Smooth muscle cell (in vitro differentiated cells): Measurements from ENCODE around the gene PDE4C. TPM values are rescaled to one million over a fixed set of nuclear protein-coding genes. Genes with fewer than 3 reads are reported as not detected.

ENCODE experiments used
- DNase-seq: peaks from one replicate; lab custom pipeline; 2025; ENCODE audit not compliant: unreplicated experiment; lab: John Stamatoyannopoulos, UW
- H2AFZ ChIP-seq: fragments of 200-600 bp; sonication (generic); 2 replicates; pipeline ENCODE4 v1.6.0; 2016; ENCODE audit warnings: antibody characterized with exemption, low read depth, mild to moderate bottlenecking
- H3F3A ChIP-seq: fragments of 200-600 bp; sonication (generic); 2 replicates; pipeline ENCODE4 v1.6.0; 2017; ENCODE audit warnings: antibody characterized with exemption, low read depth
- H3K27ac ChIP-seq: fragments of 200-600 bp; sonication (generic); 2 replicates; pipeline ENCODE4 v1.5.1; 2016; ENCODE audit warnings: low read depth, mild to moderate bottlenecking
- H3K27me3 ChIP-seq: fragments of 200-600 bp; sonication (generic); 2 replicates; pipeline ENCODE4 v1.6.1; 2016; ENCODE audit warnings: low read depth, mild to moderate bottlenecking
- H3K36me3 ChIP-seq: fragments of 200-600 bp; sonication (generic); 2 replicates; pipeline ENCODE4 v1.5.1; 2016; ENCODE audit warnings: low read depth
- H3K4me1 ChIP-seq: fragments of 200-600 bp; sonication (generic); 2 replicates; pipeline ENCODE4 v1.5.1; 2016; ENCODE audit warnings: low read depth
- H3K4me2 ChIP-seq: fragments of 200-600 bp; sonication (generic); 2 replicates; pipeline ENCODE4 v1.6.0; 2016; ENCODE audit warnings: mild to moderate bottlenecking
- H3K4me3 ChIP-seq: fragments of 200-600 bp; sonication (generic); 2 replicates; pipeline ENCODE4 v1.5.1; 2016; ENCODE audit warnings: mild to moderate bottlenecking
- H3K79me2 ChIP-seq: fragments of 200-600 bp; sonication (generic); 2 replicates; pipeline ENCODE4 v1.6.0; 2016; ENCODE audit warnings: low read depth, mild to moderate bottlenecking
- H3K9ac ChIP-seq: fragments of 200-600 bp; sonication (generic); 2 replicates; pipeline ENCODE4 v1.6.0; 2016; ENCODE audit warnings: low read depth
- H3K9me3 ChIP-seq: fragments of 200-600 bp; sonication (generic); replicated peaks from 2 replicates; pipeline ENCODE4 v1.5.1; 2016; ENCODE audit warnings: low read depth
- H4K20me1 ChIP-seq: fragments of 200-600 bp; sonication (generic); 2 replicates; pipeline ENCODE4 v1.6.0; 2016; ENCODE audit warnings: low read depth
- WGBS: methylation state at CpG from one replicate; pipeline ENCODE4 v1.1.7; 2016; ENCODE audit warnings: low lambda C conversion rate; 5-methylcytosine and 5-hydroxymethylcytosine counted together
- polyA plus RNA-seq: library from polyadenylated mRNA; unstranded; fragments of >200 nt; fragmentation: Nextera tagmentation; extraction: Ambion mirVana; gene quantifications from 2 replicates; pipeline ENCODE4 v1.2.1, GENCODE V29; 2016
- total RNA-seq: library from RNA; depleted of rRNA; stranded (reverse); fragments of >200 nt; gene quantifications from 2 replicates; pipeline ENCODE4 v1.2.3, GENCODE V29; 2014
- TF ChIP-seq, protein P1 (sequence below): fragments of 200-600 bp; sonication (generic); IDR thresholded peaks from 2 replicates; pipeline ENCODE4 v1.5.1; 2017; ENCODE audit warnings: borderline replicate concordance, mild to moderate bottlenecking, antibody characterized with exemption; ENCODE audit not compliant: insufficient read depth, poor library complexity, severe bottlenecking

Gene PDE4C
- total and polyA plus RNA-seq, 2 experiments from 2014 or later = 1.1 to 1.7 TPM

- TF ChIP-seq, protein P1, sequence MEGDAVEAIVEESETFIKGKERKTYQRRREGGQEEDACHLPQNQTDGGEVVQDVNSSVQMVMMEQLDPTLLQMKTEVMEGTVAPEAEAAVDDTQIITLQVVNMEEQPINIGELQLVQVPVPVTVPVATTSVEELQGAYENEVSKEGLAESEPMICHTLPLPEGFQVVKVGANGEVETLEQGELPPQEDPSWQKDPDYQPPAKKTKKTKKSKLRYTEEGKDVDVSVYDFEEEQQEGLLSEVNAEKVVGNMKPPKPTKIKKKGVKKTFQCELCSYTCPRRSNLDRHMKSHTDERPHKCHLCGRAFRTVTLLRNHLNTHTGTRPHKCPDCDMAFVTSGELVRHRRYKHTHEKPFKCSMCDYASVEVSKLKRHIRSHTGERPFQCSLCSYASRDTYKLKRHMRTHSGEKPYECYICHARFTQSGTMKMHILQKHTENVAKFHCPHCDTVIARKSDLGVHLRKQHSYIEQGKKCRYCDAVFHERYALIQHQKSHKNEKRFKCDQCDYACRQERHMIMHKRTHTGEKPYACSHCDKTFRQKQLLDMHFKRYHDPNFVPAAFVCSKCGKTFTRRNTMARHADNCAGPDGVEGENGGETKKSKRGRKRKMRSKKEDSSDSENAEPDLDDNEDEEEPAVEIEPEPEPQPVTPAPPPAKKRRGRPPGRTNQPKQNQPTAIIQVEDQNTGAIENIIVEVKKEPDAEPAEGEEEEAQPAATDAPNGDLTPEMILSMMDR = no peak
- 95% methylated on average over 4 of the region's 4 CpGs for WGBS
- H3K9me3 ChIP-seq = no peaks in the 10 kb centered on the region
- H3K27me3 ChIP-seq = peaks cover 25% of the 10 kb centered on the region
- no peak overlapping the region for H2AFZ ChIP-seq
- no peak for DNase-seq
- H4K20me1 ChIP-seq = no peaks in the 10 kb centered on the region
- no peak overlapping the region for H3K4me2 ChIP-seq
- H3K27ac ChIP-seq = no peak overlapping the region
- no peak overlapping the region for H3K9ac ChIP-seq
- no peak overlapping the region for H3K4me3 ChIP-seq
- H3K79me2 ChIP-seq = no peaks in the 10 kb centered on the region
- H3K36me3 ChIP-seq = no peaks in the 10 kb centered on the region
- H3F3A ChIP-seq = no peaks in the 10 kb centered on the region
- H3K4me1 ChIP-seq = no peaks in the 10 kb centered on the region
These were observed 26.9 kb upstream of the PDE4C start for GRCh38 chr19:18253130-18253529.

GRCh38 chr19:18252370-18252717, 26.1 kb upstream of the PDE4C start:
- Histone ChIP-seq H3K36me3 (no peaks in the 10 kb centered on the region), H3K9me3 (no peaks in the 10 kb centered on the region), H3K27me3 (peaks cover 25% of the 10 kb centered on the region), H3K4me2 (no peak overlapping the region), H3K27ac (no peak overlapping the region), H3K4me1 (no peaks in the 10 kb centered on the region), H3K79me2 (no peaks in the 10 kb centered on the region), H3F3A (no peaks in the 10 kb centered on the region), H3K9ac (no peak overlapping the region), H4K20me1 (no peaks in the 10 kb centered on the region), H2AFZ (no peak overlapping the region), H3K4me3 (no peak overlapping the region)
- no peak for DNase-seq
- WGBS = 82% methylated on average over 7 of the region's 7 CpGs
- TF ChIP-seq, protein P1 = no peak

- no peaks in the 10 kb centered on the region for H4K20me1 ChIP-seq
- H3K4me1 ChIP-seq = no peaks in the 10 kb centered on the region
- TF ChIP-seq, protein P1 = peak; percentile 99
- H3K9me3 ChIP-seq = no peaks in the 10 kb centered on the region
- no peak overlapping the region for H2AFZ ChIP-seq
- no peaks in the 10 kb centered on the region for H3F3A ChIP-seq
- DNase-seq = peak; percentile 35
- H3K9ac ChIP-seq = no peak overlapping the region
- 23% methylated on average over 22 of the region's 23 CpGs for WGBS
- H3K27me3 ChIP-seq = peaks cover 25% of the 10 kb centered on the region
- H3K27ac ChIP-seq = no peak overlapping the region
- H3K36me3 ChIP-seq = no peaks in the 10 kb centered on the region
- no peak overlapping the region for H3K4me3 ChIP-seq
- no peaks in the 10 kb centered on the region for H3K79me2 ChIP-seq
- no peak overlapping the region for H3K4me2 ChIP-seq
These were observed 25.5 kb upstream of the PDE4C start for GRCh38 chr19:18251587-18252369.

DNA sequence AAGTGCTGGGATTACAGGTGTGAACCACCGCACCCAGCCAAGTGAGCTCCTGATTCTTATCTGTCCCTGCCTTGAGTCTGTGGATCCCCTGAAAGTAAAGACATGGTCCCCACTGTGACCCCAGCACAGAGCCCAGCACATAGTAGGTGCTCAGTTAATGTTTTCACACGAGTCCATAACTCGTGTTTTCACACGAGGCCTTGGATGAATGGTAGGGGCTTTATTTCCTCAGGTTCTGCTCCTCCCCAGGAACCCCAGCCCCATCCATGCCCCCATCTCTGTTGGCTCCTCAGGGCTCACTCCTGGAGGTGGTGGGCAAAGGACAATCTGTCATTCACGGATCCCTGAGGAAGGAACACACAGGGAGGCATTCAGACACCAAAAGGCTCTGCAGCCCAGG, 23.6 kb upstream of the PDE4C start:
- Histone ChIP-seq H3F3A (no peaks in the 10 kb centered on the region), H4K20me1 (no peaks in the 10 kb centered on the region), H3K27ac (no peak overlapping the region), H3K9ac (no peak overlapping the region), H3K9me3 (no peaks in the 10 kb centered on the region), H3K4me1 (no peaks in the 10 kb centered on the region), H3K27me3 (peaks cover 15% of the 10 kb centered on the region), H3K36me3 (no peaks in the 10 kb centered on the region), H3K4me2 (no peak overlapping the region), H3K4me3 (no peak overlapping the region), H3K79me2 (no peaks in the 10 kb centered on the region), H2AFZ (no peak overlapping the region)
- no peak for DNase-seq
- TF ChIP-seq, protein P1 = no peak
- 93% methylated on average over 5 of the region's 5 CpGs for WGBS
